Ovary (tissue), 9 donors: ENCODE results near the gene CDC34. TPM values are rescaled to one million over a fixed set of nuclear protein-coding genes. Genes with fewer than 3 reads are reported as not detected.

Experiments used
- DNase-seq, 5 donors: peaks; one replicate each; pipeline ENCODE4 v3.0.0-alpha.2; 2019 to 2020
- H3K27ac ChIP-seq, 2 donors: fragments of 200-600 bp; one replicate each; pipeline versions ENCODE4 v1.5.1 to v1.8.0; 2019 to 2022
- H3K27me3 ChIP-seq: fragments of 200-600 bp; one replicate; pipeline ENCODE4 v1.8.0; 2022
- H3K36me3 ChIP-seq: fragments of 200-600 bp; sonication (generic); one replicate; pipeline ENCODE4 v1.5.1; 2019
- H3K4me1 ChIP-seq: one replicate; pipeline ENCODE4 v1.8.1; 2013; ENCODE audit warnings: mild to moderate bottlenecking, moderate library complexity; ENCODE audit not compliant: insufficient read depth
- H3K4me3 ChIP-seq: fragments of 200-600 bp; sonication (generic); one replicate; pipeline ENCODE4 v1.5.1; 2017
- H3K9me3 ChIP-seq, 2 donors: fragments of 200-600 bp in 1 of 2; sonication (generic) in 1 of 2; one replicate each; pipeline versions ENCODE4 v1.5.1 to v1.8.1; 2013 to 2019; ENCODE audit warnings: mild to moderate bottlenecking in 1 of 2, moderate library complexity in 1 of 2
- EP300 ChIP-seq: sonication (generic); formaldehyde crosslinking; IDR thresholded peaks from one replicate; pipeline ENCODE4 v1.6.1; 2017; ENCODE audit warnings: antibody characterized with exemption
- POLR2A ChIP-seq: fragments of 450-650 bp; IDR thresholded peaks from one replicate; pipeline ENCODE4 v1.6.1; 2017; ENCODE audit warnings: antibody characterized with exemption, mild to moderate bottlenecking, moderate library complexity
- WGBS, 3 donors: extraction: QIAGEN DNeasy Blood & Tissue Kit in 1 of 3; methylation state at CpG; one replicate each; pipeline versions ENCODE4 v1.1.5 to v1.1.7; 2013 to 2017; 5-methylcytosine and 5-hydroxymethylcytosine counted together
- intact Hi-C, 4 donors: fragments of 100-400 bp; cut with DNase I; formaldehyde crosslinking; loops; one replicate each; pipeline versions ENCODE4 v1.11.0 to v1.15.1; 2022 to 2023
- polyA plus RNA-seq, 2 donors: library from polyadenylated mRNA; stranded (reverse); fragments of 200-250 nt in 1 of 2; fragments of 350-450 nt in 1 of 2; fragmentation: Illumina TruSeq in 1 of 2; extraction: RNeasy Lipid Tissue Mini Kit (QIAGEN cat#74804) in 1 of 2; gene quantifications; one replicate each; pipeline ENCODE4 v1.2.3, GENCODE V29; 2013 to 2014
- total RNA-seq, 7 donors: library from RNA; depleted of rRNA in 2 of 7; stranded (reverse); fragments of >200 nt in 2 of 7; fragmentation: NEBNext Ultra II Directional in 3 of 7; extraction: Animal tissue kit (Norgen Biotek cat#: 25700) in 3 of 7; gene quantifications; one replicate each; pipeline versions ENCODE4 v1.1.0 to v1.2.4, GENCODE V29; 2016 to 2023
- TF ChIP-seq, protein P1 (sequence below), 3 donors: fragments of 450-650 bp in 2 of 3; fragments of 200-600 bp in 1 of 3; IDR thresholded peaks; one replicate each; pipeline versions ENCODE4 v1.5.1 to v1.8.0; 2016 to 2022; ENCODE audit warnings: antibody characterized with exemption in 3 of 3, mild to moderate bottlenecking in 1 of 3
- donor health status: DM: no; HTN: no; CAD: no; lungs with moderate emphysema.
- donor health status: DM: no; HTN: no; CAD: no.
- donor health status: Bipolar disorder and iron deficiency.
- donor health status: DM: yes; HTN: yes; CAD: no.
- donor health status: DM: no; HTN: no; CAD: no.
- donor health status: DM: yes; HTN: yes; CAD: no.

CDC34 gene
- total and polyA plus RNA-seq, 9 donors: 13.2 to 78.9 (median 56.1) TPM

DNA sequence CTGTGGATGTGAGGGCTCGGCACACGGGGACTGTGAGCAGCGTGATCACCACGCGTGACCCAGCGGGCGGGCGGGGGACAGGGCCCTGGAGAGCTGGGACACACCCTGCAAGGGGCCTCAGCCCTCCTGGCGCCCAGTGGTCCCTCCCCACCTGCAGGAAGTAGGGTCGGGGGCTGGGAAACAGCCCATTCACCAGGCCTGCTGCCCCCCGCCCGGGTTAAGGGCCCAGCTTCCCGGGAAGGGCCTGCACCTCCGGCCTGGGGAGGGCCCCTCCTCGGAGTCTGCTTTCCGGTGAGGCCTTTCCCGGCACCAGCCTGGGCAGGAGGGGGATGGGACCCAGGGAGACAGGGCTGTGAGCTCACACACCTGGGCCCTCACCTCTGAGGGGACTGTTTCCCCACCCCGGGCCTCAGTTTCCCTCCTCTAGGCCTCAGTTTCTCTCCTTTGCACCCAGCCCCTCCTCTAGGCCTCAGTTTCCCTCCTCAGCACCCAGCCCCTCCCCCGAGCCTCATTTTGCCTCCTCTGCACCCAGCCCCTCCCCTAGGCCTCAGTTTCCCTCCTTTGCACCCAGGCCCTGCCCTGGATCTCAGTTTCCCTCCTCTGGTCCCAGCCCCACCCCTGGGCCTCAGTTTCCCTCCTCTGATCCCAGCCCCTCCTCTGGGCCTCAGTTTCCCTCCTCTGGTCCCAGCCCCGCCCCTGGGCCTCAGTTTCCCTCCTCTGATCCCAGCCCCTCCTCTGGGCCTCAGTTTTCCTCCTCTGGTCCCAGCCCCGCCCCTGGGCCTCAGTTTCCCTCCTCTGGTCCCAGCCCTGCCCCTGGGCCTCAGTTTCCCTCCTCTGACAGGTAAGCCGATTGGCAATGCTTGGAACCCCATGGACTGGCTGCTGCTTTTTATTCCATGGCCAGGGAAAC lies 37.1 kb upstream of the CDC34 start:
- WGBS, 3 donors: 44 to 53% (median 48%) methylated on average over 20 to 22 of the region's 22 CpGs
- Histone ChIP-seq H3K9me3 (no peaks in the 10 kb centered on the region), H3K4me1 (peaks cover 6% of the 10 kb centered on the region), H3K27ac (no peak overlapping the region), H3K36me3 (no peaks in the 10 kb centered on the region), H3K27me3 (peaks cover 3% of the 10 kb centered on the region), H3K4me3 (no peak overlapping the region)
- intact Hi-C loops: no loop called here
- TF ChIP-seq, protein P1, sequence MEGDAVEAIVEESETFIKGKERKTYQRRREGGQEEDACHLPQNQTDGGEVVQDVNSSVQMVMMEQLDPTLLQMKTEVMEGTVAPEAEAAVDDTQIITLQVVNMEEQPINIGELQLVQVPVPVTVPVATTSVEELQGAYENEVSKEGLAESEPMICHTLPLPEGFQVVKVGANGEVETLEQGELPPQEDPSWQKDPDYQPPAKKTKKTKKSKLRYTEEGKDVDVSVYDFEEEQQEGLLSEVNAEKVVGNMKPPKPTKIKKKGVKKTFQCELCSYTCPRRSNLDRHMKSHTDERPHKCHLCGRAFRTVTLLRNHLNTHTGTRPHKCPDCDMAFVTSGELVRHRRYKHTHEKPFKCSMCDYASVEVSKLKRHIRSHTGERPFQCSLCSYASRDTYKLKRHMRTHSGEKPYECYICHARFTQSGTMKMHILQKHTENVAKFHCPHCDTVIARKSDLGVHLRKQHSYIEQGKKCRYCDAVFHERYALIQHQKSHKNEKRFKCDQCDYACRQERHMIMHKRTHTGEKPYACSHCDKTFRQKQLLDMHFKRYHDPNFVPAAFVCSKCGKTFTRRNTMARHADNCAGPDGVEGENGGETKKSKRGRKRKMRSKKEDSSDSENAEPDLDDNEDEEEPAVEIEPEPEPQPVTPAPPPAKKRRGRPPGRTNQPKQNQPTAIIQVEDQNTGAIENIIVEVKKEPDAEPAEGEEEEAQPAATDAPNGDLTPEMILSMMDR (IDR thresholded peaks at IDR 0.05): no peak
- TF ChIP-seq POLR2A (no peak), EP300 (no peak)
- DNase-seq: no peak

DNA sequence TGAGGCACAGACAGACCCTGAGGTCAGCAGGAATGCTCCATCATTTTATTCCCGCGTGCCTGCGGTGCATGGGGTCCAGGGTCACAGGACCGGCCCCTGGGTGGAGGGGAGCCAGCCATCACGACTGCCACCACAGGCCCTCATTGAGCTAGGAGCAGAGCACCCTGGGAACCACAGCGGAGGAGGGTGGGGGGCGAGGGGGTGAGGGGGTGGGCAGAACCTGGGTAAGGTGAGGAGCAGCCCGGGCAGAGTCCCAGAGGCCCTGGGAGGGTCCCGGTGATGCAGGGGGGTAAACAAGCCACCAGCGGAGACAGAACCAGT lies 36.5 kb upstream of the CDC34 start:
- H3K27me3 ChIP-seq: peaks cover 3% of the 10 kb centered on the region
- WGBS, 3 donors: 28 to 50% (median 35%) methylated on average over 8 to 10 of the region's 10 CpGs
- intact Hi-C loops: no loop called here
- H3K27ac ChIP-seq: no peak overlapping the region
- no peak for DNase-seq
- H3K4me1 ChIP-seq: peaks cover 2% of the 10 kb centered on the region
- TF ChIP-seq POLR2A: no peak
- H3K36me3 ChIP-seq: no peaks in the 10 kb centered on the region
- no peak overlapping the region for H3K4me3 ChIP-seq
- H3K9me3 ChIP-seq: no peaks in the 10 kb centered on the region

DNA sequence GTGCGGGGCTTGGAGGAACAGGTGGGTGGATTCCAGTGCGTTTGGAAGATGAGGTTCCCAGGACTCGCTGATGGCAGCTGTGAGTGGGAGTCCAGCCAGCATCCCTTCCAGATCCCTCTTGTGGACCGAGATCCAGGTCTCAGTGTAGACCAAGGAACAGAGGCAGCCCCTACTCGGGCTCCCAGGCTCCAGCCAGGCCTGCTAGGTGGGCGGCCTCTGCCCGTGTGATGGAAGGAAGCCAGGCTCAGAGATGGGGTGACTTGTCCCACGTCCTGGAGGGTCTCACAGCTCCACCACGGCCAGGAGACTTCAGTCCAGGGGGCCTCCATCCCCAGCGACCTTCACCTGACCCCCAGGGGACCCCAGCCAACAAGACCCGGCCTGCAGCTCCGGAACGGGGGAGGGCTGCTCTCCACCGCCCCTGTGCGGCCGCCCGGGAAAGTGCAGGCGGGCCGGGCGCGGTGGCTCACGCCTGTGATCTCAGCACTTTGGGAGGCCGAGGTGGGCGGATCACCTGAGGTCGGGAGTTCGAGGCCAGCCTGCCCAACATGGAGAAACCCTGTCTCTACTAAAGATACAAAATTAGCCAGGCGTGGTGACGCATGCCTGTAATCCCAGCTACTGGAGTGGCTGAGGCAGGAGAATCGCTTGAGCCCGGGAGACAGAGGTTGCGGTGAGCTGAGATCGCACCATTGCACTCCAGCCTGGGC lies 36.0 kb upstream of the CDC34 start:
- H3K27ac ChIP-seq: no peak overlapping the region
- intact Hi-C loops: no loop called here
- H3K27me3 ChIP-seq: peaks cover 3% of the 10 kb centered on the region
- peaks cover 2% of the 10 kb centered on the region for H3K4me1 ChIP-seq
- no peak overlapping the region for H3K4me3 ChIP-seq
- 7 to 17% (median 16%) methylated on average over 26 to 32 of the region's 32 CpGs for WGBS, 3 donors
- no peaks in the 10 kb centered on the region for H3K36me3 ChIP-seq
- peak in 2 of 5 donors; percentile 39 to 51 for DNase-seq
- no peaks in the 10 kb centered on the region for H3K9me3 ChIP-seq
- TF ChIP-seq EP300: no peak
- TF ChIP-seq, protein P1 (IDR thresholded peaks at IDR 0.05): peak in 1 of 3 donors; percentile 43
- TF ChIP-seq POLR2A: no peak

DNA sequence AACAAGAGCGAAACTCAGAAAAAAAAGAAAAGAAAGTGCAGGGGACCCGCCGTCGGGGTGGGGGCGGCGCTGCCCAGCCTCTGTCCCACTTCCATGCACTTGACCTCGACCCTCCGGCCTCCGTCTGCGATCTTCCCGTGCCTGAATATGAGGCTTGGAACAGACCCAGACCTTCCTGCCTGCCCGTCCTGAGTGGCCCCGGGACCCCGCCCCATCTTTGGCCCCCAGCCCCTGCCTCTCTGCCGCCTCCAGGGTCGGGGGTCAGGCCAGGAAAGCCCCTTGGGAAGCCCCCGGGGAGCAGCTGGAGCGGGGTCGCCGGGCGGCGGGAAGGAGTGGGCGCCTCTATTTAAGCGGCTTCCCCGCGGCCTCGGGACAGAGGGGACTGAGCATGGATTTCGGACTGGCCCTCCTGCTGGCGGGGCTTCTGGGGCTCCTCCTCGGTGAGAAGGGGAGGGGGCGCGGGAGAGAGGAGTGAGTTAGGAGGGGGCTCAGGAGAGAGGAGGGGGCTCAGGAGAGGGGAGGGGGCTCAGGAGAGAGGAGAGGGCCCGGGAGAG lies 35.4 kb upstream of the CDC34 start, which contains the start of gene MADCAM1:
Gene MADCAM1 (plus strand): TSS at position 375 of the 554 bp plus-strand sequence. CDS start 14 bp downstream, at position 389.
- H3K27ac ChIP-seq: no peak within 1 kb of the TSS
- peaks cover 2% of the 10 kb centered on the region for H3K4me1 ChIP-seq
- H3K36me3 ChIP-seq: no peaks in the 10 kb centered on the region
- intact Hi-C loops: no loop called here
- H3K4me3 ChIP-seq: no peak within 1 kb of the TSS
- no peaks in the 10 kb centered on the region for H3K9me3 ChIP-seq
- 1 to 6% (median 5%) methylated on average over 20 to 33 of the region's 33 CpGs for WGBS, 3 donors
- peaks cover 3% of the 10 kb centered on the region for H3K27me3 ChIP-seq
- TF ChIP-seq EP300: no peak
- no peak for TF ChIP-seq POLR2A
- TF ChIP-seq, protein P1 (IDR thresholded peaks at IDR 0.05): no peak
- peak in 1 of 5 donors; percentile 22 for DNase-seq
